RPMI7951 (cell line): ENCODE results near the gene TMEM184A. TPM values are rescaled to one million over a fixed set of nuclear protein-coding genes. Genes with fewer than 3 reads are reported as not detected.

Source experiments
- DNase-seq: peaks from one replicate; pipeline ENCODE4 v3.0.0-alpha.2; 2012; ENCODE audit warnings: low read depth
- total RNA-seq: library from RNA; depleted of rRNA; stranded (reverse); fragments of >200 nt; shearing (Covaris generic); gene quantifications from 2 replicates; pipeline ENCODE4 v1.2.3, GENCODE V29; 2014; rRNA removed

The TMEM184A gene
- total RNA-seq: 0.10 TPM in 1 of 2 replicates, not detected in the other

DNA sequence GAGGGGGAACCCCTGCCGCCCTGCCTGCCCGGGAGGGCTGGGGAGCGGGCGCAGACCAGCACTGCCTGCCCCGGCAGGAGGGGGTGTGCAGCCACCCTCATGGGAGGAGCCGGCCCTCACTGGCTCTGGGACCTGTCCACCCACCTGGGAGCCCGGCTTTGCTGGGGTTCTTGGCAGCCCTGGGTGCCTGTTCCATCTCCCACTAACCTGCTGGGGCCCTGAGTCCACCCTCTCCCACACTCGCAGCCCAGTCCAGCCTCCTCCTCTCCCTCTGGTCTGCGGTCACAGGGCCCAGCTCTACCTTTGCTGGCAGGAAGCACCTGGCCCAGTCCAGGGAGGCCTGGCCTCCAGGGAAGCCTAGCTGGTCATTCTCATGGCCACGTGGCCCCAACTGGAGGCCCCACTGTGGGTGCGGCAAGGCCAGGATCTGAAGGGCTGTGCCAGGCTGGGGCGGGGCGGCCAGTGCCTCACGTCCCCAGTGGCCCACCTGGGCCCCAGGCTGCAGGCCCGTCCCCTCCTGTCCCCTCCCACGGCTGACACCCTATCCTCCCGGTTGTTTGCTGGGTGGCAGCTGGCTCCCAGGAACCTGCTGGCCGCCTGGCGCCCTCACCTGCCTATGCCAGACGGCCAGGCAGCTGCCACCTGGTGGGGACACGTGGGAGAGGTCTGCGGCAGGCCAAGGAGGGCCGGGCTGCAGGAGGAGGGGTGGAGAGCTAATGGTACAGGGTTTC is at the start of gene TMEM184A:
Gene TMEM184A, minus strand, starts transcription at position 393 of the 731 bp plus-strand sequence. CDS start 721 bp downstream, outside the sequence.
- DNase-seq: no peak

DNA sequence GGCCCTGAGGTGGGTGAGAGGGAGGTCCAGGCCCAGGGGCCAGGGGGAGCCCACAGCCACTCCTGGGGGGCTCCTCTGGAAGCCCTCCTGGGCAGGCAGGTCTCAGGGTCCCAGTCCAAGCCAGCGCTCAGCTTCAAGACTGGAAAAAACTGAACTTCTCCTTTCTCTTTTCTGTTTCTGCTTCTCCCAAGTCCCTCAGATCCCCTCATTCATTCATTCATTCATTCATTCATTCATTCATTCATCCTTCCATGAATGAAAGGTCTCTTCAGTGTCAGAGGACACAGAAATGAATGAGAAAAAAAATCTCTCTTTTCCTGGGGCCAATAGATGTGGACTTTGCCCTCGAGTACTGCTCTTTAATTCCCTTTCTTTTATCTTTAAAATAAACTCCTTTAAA is 48.4 kb upstream of the TMEM184A start:
- DNase-seq: no peak

DNA sequence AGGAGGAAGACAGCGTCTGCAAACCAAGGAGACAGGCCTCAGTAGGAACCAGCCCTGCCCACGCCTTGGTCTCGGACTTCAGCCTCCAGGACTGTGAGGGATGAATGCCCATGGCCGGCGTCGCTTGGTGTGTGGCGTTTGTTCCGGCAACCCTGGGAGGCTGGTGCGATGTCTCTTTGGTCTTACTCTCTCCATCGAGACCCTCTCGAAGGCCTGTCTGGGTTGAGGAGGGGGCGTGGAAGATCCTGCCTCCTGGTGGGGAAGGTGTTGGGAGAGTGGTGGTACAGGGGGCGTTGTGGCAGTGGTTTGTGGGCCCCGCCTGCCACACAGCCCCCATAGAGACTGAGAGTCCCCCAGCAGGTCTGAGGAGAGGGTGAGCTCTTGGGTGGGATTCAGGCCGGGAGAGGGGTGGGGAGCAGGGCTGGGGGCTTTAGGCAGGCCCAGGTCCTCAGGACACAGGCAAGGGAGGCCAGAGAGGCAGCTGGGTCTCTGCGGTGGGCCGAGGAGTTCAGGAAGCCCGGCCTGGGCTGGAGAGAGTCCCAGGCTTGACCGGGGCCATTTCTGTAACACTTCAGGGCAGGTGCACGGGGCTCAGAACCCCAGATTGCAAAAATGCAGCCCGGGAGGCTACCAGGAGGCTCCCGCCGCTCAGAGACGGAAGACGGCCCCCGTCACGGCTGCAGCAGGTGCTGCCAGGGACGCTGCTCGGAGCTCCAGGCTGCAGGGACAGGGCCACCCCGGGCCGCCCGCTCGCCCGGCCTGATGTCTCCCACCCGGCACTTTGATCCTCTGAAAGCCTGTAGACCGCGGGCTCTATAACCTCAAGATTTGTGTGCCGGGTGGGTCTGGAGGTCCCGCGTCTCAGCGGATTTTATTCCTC is 47.6 kb upstream of the TMEM184A start:
- no peak for DNase-seq

DNA sequence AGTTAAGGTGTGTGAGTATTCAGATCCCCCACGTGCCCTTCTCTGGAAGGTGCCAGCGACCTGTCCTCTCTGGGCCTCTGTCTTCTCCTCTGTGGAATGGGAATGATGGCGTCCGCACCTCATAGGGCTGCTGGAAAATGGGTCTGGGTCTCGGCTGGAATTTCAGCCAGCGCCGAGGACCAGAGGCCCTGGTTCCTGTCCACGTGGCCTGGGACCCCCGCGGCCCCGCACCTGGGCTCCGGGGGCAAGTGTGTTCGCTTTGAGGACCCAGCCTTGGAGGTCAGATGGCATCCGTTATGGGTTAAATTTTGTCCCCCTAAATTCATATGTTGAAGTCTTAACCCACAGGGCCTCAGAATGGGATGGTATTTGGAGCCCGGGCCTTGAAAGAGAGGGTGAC is 46.4 kb upstream of the TMEM184A start:
- no peak for DNase-seq

DNA sequence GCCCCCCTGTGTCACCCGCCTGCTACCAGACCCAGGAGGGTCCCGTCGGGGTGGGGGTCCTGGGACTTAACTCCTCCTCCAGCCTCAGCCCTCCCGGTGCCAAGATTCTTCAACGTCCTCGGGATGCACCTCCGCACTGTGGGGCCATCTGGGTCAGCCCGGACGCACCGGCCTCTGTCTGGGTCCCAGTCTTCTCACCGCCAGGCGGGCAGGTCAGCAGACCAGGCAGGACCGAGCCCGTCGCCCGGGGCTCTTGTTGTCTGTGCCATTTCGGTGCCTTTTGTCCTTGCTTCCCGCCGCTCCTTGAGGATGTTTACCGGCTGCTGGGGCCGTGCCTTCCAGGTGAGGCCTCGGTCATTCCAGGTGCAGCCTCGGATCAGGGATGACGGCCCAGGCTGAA is 46.0 kb upstream of the TMEM184A start:
- no peak for DNase-seq

DNA sequence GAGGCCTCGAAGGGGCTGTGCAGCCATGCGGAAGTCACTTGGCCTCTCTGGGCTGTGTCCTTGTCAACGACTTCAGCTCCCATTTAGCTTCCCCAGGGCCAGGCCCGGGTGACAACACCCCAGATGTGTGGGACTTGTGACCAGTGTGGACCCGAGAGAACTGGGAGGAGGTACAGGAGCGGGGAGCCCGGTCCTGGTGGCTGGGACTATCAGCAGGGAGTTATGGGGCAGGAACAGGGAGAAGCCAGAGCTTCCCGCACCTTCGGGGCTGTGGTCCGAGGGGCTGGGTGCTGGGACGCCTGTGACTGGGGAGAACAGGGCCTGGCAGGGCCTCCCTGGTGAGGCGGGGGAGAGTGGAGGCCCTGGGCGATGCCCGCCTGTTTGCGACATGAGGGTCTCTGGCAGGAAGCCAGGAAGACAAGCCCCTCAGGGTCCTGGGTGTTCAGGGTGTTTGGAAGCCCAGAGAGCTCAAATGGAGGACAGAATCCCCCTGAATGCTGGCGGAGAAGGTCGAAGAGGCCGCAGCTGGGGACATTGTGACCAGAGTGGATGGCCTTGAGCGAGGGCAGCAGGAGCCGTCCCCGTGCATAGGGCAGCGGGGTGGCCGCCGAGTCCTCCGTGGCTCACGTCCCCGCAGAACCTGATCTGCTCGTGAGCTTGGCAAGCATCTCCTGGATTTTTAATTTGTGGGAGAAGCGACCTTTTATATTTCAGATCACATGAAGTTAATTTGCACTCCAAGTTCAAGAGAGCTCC is 43.8 kb upstream of the TMEM184A start:
- no peak for DNase-seq

DNA sequence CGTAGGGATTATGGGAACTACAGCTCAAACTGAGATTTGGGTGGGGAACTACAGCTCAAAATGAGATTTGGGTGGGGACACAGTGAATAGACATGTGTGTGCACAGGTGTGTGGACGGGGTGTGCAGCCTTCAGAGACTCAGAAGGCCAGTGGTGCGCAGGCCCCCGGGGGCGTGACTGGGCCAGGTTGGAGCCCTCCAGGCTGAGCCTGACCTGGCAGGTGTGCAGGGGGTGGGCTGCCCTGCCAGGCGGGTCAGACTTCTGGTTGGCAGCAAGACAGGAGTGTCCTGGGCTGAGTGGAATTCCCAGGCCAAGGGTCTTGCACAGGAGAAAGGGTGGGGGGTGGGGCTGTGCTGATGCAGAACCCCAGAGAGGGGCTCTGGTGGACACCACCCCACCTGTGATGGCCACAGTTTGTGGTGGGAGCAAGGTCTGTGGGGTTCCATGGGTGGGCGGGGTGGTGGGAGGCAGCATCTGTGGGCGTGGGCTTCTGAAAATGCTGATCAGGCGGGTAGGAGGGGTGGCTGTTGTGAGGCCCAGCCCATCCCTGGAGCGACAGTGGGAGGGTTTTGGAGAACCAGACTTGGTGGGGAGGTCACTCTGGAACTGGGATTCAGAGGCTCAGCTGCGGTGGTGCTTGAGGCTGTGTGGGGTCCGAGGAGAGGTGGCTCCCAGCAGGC is 43.1 kb upstream of the TMEM184A start:
- DNase-seq: no peak

DNA sequence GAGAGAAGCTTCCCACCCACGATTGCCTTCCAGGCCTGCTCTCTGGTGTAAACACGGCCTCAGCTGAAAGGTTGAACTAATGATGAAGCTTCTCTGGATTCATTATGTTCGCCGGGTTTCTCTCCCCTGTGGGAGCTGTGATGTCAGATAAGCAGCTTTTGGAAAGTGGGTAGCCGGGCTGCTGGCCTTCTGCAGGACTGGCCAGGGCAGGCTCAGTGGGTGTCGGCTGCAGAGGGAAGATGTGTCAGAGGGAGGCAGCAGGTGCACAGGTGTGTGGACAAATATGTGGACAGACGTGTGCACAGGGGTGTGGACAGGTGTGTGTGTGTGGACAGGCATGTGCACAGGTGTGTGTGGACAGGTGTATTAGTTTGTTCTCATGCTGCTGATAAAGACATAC is 42.3 kb upstream of the TMEM184A start:
- DNase-seq: no peak

DNA sequence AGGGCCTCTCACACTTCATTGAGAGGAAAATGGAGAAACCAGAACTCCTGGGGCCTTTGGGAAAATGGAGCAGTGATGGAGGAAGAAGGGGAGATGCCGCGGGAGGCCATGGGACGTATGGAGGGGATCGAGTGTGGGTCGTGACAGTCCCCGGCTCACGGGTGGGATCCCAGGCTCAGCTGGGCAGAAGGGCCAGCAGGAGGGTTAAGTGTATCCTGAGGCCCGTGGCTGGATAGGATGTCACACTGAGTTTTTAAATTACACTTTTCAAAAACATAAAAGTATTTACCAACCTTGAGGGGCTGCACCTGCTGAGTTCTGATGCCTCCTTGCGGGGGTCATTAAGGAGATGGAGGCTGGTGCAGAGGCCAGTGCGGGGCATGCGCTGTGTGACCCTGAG is 41.8 kb upstream of the TMEM184A start:
- no peak for DNase-seq

DNA sequence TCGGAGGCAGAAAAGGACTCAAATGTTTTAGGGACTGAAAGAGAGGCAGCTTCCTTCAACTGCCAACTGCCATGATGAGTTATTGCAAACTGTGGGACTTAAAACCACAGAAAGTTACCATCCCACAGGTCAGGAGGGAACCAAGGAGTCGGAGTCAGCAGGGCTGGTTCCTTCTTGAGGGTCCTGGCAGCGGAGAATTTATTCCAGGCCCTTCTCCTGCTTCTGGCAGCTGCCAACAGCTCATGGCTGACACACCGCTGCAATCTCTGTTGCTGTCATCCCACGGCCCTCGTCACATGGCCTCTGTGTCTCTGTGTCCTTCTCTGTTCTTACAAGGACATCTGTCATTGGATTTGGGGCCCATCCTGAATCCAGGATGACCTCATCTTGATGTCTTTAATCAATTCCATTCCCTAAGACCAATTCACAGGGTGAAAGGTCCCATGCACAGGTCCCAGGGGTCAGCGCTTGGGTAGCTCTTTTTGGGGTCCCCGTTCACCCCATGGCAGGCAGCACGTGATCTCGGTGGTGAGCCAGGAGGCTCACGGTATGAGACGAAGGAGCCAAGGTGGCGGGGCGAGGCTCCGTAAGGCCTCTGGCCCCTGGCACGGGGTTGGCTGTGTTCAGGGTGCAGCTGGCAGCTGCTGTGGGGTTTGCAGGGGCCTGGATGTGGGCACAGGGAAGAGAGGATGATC is 41.2 kb upstream of the TMEM184A start:
- DNase-seq: no peak

DNA sequence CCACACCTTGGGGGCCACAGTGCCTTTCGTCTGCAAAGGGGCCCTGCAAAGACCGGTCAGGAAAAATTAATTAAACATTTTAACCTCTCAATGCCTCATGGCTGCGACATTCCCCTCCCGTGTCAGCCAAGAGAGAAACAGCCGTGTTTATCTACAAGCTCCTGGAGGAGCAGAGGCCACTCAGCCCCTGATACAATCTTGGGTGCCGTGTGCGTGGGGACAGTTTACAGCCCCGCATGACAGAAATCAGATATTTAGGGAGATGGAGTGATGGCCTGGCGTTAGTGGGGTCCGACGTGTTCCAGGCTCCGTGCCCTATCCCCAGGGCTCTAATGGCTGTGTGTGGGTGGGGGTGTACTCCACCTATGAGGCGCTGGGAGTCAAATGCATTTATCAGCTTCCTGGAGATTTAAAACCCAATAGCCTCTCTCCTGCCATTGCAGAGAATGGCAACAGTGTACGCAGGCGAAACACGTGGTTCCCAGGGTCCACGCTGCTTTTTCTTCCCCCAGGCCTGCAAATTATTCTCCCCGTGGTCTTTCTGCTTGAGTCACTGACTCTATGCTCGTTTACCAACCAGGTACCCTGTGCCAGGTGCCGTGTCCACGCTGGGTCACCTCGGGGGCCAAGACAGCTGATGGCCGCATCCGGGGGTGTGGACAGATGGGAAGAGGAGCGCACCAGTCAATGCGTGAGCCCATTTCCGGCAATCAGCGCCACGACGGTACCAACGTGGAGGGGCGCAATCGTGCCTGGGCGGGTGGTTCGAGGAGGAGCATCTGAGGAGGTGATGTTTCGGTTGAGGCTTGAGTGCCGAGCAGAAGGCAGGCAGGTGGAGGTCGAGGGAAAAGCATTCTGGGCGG is 40.4 kb upstream of the TMEM184A start:
- no peak for DNase-seq

DNA sequence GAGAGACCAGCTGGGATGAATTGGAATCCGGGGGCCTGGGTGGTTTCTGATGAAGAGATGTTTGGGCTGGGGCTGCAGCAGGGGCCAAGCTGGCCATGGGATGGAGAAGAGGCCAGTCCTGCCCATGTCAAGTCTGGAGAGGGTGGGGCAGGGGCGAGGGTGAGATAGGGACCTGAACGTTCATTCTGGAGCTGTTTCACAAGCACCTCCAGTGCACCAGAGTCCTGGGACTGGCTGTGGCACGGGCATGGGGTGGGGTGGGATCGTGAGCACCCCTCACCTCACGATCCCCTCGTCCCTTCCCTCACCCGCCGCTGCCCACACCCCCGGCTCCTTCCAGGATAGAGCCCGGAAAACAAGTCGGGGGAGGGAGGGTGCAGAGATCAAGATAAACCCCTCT is 39.6 kb upstream of the TMEM184A start:
- no peak for DNase-seq

DNA sequence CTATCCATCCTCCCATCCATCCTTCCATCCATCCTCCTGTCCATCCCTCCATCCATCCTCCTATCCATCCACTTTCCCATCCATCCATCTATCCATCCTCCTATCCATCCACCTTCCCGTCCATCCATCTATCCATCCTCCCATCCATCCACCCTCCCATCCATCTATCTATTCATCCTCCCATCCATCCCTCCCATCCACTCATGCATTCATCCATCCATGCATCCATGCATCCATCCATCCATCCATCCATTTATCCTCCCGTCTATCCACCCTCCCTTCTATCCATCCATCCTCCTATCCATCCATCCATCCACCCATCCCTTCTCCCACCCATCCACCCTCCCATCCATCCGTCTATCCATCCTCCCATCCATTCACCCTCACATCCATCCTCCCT is 39.0 kb upstream of the TMEM184A start:
- DNase-seq: no peak

DNA sequence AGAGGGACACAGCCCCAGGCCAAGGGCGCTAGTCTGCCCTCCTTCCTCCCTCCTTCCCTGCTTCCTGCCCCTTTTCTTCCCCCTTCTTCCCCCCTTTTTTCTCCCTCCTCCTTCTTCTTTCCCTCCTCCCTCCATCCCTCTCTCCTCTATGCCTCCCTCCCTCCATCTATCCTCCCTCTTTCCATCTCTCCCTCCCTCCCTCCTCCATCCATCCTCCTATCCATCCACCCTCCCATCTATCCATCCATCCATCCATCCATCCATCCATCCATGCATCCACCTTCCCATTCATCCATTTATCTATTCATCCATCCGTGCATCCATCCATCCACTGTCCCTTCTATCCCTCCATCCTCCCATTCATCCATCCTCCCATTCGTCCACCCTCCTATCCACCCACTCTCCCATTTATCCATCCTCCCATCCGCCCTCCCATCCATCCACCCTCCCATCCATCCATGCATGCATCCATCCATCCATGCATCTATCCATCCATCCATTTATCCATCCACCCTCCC is 38.0 kb upstream of the TMEM184A start:
- no peak for DNase-seq

DNA sequence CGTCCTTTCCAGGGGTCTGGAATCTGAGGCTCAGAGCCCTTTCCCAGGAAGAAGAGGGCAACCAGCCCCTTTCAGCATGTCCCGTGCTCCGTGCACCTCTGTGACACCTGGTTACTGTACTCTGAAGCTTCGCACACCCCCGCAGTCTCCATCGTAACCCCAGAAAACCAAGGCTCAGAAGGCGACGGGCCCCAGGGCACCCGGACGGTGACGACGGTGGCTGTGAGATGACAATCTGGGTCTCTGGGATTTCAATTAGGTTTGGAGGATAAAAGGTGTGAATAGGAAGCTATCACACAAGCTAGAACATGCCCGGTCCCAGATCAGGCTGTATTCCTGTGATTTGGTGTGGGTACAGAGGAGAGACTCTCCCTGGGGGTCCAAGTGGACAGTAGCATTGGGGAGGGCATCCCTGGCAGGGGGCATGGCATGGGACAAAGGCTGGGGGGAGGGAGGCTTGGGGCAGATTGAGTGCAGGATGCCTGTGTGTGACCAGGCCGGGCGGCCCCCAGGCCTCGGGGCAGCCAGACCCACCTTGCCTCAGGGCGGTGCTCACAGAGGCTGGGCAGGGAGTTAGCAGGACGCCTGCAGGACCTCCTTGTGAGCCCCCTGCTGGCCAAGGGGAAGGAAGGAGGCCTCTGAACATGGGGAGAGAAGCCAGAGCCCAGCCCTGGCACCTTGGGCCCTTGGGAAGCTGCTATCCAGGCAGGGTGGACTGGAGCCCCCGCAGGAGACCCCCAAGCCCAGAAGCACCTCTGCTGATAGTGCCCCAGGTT is 37.3 kb upstream of the TMEM184A start:
- peak; percentile 37 for DNase-seq

DNA sequence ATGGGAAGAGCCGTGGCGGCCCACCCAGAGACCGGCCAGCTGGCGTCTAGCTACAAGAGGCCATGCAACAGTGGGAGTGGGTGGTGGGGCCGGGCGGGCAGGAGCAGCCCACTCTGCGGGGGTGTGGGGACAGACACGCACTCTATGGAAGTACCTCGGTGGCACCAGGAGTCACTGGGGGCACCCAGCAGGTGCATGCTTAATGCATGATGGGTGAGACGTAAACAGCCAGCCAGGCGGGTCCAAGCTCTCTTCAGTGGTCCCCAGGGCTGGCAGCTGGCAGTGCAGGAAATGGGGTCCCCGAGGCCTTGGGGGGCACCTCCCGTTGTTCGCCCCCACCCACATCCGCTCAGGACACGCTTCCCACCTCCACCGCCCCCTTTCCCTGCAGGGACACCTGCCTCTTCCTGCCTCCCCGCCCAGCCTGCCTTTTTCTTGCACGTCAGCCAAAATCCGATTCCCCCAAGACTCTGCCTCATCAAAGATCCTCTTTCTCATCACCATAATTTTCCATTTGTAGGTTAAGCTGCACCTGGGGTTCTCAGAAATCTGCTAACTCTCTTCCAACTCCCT is 36.4 kb upstream of the TMEM184A start:
- no peak for DNase-seq

DNA sequence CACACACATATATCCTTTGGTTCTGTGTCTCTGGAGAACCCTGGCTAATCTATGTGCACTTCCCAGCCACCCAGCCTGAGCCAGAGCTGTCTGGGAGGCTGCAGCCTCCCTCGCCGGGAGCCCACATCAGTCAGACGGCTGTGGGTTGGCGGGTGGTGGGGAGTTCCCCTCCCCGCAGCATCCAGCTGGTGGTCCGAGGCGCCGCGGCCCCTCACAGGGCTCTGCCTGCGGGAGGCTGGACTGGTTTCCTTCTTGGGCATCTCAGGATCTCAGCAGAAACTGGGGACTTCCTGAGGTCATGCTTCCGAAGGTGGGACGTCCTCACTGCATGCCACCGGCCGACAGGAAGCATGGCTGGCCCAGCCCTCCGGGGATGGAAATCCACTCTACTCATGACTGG is 35.9 kb upstream of the TMEM184A start:
- peak; percentile 27 for DNase-seq

DNA sequence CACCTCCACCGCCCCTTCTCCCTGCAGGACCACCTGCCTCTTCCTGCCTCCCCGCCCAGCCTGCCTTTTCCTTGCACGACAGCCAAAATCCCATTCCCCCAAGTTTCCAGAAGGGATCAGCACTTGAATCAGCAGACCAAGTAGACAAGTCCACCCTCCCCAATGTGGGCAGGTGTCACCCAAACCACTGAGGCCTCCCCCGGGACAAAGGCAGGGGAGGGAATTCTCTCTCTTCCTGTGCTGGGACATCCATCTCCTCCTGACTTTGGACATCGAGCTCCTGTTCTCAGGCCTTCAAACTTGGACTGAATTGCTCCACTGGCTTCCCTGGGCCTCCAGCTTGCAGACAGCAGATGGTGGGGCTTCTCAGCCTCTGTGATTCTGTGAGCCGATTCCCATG is 35.4 kb upstream of the TMEM184A start:
- no peak for DNase-seq

DNA sequence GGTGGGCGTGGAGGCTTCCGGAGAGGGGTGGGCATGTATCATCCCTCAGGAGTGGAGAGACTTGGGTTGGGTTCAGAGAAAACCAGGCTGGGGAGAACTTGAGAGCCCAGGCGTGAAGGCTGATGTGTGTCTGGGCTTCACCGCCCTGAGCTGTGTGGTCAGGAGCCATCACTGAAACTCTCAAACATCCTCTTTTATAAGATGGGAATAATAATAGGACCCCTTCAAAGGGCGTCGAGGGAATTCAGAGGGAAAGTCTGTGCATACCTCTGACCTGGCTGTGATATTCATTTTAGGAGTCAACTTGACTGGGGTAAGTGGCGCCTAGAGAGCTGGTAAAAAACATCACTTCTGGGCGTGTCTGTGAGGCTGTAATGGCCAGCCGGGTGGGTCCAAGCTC is 34.9 kb upstream of the TMEM184A start:
- DNase-seq: no peak
